HG03025 (cell line): Measurements from ENCODE around the gene ZNF746.
"Not testable (repeated sequence)": the region's sequence is repeated elsewhere in the genome, so short reads cannot be mapped to it uniquely, and the experiment has no call there.

Experiments
- ATAC-seq: cut with Tn5 transposase; IDR thresholded peaks from one replicate; pipeline ENCODE4 v1.9.1; 2021; ENCODE audit warnings: mild to moderate bottlenecking, moderate library complexity; ENCODE audit not compliant: unreplicated experiment, low FRiP score

Gene ZNF746

GRCh38 chr7:149497467-149498261 is at the start of gene ZNF746:
Gene ZNF746 (minus strand): TSS chr7:149497809. CDS start chr7:149497536, 273 bp downstream.
- ATAC-seq: peak; percentile 93

- ATAC-seq: no peak
Measured at GRCh38 chr7:149547126-149547525, 49.5 kb upstream of the ZNF746 start.

DNA sequence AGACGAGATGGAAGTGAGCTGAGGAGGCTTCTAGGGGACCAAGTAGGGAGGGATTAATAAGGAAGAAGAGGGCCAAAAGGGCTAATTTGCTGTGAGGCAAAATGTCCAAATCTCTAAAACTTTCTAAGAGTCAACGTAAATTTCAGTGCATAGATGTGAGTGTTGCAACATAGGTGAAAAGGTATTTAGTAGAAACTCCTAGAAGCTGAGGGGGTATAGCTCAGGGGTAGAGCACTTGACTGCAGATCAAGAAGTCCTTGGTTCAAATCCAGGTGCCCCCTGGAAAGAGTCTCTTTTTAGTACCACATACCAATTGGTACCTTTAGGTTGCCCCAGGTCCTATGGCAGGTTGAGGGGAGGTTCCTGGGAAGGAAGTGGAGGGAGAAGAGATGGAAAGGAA is 48.7 kb upstream of the ZNF746 start:
- ATAC-seq: no peak

DNA sequence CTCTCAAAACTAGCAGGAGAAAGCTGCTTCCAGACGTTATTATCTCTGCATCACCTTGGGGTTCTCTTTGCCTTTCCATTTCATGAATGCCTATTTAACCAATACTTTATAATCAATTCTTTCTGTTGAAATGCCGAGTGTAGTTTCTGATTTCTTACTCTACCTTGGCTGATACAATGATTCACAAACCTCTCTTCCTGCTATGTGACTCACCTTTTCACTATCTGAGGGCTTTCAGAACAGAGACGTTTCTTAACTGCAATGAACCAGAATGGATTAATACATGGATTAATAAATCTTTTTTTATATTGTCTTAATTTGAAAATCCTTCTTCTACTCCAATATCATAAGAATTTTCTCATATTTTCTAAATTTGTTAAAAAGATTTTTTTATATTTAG is 46.4 kb upstream of the ZNF746 start:
- ATAC-seq: no peak

DNA sequence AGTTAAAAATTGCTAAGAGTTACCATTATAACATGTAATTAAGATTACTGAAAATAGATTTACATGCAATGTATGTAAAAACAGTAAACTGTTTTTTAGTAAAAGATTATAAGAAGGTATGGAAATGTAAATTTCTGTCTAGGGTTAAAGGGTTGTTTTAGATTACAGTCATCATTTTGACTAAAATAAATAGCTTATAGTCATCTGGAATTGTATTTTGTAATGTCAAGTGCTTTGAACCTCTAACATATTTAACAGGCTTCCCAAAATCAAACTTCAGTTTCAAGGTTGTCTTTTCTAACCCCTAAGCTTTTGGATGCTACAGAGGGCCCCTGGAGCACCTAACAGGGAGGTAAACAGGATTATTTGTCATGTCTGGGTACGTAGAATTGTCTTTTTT is 35.0 kb upstream of the ZNF746 start:
- ATAC-seq: no peak

DNA sequence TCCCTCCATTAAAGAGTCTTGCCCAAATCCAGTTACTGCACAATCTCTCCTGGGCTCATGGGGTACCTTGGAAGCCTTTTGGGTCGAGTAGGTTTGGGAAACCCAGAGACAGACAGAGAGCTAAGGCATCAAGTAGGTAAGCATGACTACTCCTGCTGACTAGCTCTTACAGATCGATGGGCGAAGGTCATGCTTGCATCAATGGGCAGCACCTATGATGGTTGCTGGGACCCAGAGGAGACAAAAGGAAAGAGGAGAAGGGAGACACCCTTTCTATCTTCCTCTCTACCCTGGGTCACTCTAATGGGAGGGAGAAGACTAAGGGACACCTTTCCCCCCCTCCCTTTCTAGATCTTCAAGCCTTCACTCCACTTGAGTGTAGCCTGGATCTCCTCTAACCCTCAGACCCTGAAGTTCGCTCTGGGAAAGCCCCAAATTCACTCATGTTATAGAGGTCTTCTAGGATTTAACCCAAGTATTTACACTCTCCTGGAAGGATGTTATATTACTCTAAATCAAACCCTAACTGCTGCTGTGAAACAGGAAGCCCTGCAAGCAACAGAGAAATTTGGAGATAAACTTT is 31.6 kb upstream of the ZNF746 start:
- no peak for ATAC-seq

DNA sequence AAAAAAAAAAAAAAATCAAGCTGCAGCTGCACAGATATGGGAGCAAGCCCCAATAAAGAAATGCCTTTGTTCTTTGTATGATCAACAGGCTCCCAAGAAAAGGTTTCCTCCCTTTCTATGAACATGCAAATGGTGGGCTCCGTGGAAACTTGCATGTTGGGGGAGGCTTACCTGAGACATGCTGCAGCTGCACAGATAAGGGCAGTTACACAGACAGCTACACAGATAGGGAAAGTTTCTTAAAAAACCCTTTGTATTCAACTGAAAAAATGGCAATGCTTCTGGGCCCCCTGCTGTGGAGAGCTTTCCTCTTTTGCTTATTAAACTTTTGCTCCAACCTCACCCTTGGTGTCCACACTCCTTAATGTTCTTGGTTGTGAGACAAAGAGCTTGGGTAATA is 29.8 kb upstream of the ZNF746 start:
- no peak for ATAC-seq

- ATAC-seq: no peak
Measured at GRCh38 chr7:149525280-149525679, 27.7 kb upstream of the ZNF746 start.

GRCh38 chr7:149524394-149524793 is 26.8 kb upstream of the ZNF746 start:
- no peak for ATAC-seq

- no peak for ATAC-seq
Measured at GRCh38 chr7:149510248-149510647, 12.6 kb upstream of the ZNF746 start.

GRCh38 chr7:149509774-149510173 is 12.2 kb upstream of the ZNF746 start:
- no peak for ATAC-seq

- ATAC-seq: no peak
Measured at GRCh38 chr7:149505551-149505950, 7.9 kb upstream of the ZNF746 start.

GRCh38 chr7:149501651-149502050 is 4.0 kb upstream of the ZNF746 start:
- no peak for ATAC-seq

DNA sequence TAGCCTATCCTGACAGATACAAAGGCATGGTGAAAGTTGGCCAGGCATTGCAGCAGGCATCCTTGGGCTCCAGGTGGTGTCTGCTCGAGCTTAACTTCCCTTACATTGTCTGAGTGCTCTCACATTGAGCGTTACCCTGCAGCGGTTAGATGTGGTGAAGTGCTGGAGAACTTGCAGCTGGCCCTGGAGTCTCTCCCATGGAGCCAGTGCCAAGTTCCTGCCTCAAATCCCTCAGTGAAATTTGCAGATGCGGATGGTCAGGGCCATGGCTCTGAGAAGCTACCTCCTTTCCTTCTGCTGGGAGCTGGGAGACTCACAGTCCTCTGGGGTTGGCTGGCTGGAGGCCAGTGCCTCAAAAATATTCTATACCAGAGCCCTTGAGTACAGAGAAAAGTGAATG is 3.3 kb upstream of the ZNF746 start:
- no peak for ATAC-seq

GRCh38 chr7:149500201-149500600 is 2.6 kb upstream of the ZNF746 start:
- no peak for ATAC-seq

GRCh38 chr7:149498811-149499210 is 1.2 kb upstream of the ZNF746 start:
- no peak for ATAC-seq

GRCh38 chr7:149496642-149497391 is 792 bp downstream of the ZNF746 start:
- ATAC-seq: peak; percentile 37

DNA sequence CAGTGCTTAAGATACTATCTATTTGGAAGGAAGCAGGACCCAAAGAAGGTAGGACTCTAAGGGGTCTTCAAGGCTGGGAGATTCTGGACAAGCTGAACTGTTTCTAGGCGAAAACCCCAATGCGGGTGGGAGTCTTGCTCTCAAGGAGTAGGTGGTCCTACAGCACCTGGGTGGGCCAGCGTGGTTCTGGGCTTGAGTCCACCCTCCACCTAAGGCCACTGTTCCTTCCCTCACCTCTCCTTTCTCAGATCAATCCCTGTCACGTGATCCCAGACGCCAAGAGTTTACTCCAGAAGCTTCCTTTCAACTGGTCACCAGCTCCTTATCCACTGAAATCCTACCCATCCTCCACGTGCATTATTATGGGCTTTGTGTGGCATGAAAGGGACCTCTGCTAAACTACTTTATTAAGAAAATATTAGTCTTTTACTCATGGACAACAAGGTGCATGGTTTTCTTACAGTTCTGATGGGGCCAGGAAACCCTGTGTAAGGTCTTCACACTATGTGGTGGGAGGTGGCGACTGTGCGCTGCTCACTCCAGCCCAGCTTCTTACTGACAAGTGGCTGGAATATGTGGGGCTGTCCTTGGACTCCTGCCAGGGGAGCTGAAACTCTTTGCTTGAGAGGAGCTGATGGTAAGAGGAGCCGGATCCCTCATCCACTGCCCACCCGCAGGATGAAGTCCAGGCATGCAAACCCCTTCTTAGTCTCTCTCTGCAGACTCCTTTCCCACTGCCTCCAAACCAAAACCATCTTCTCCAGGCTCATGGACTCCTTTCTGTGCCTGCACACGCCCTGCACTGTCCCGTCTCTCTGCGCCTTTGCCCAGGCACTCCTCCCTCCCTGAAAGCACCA is 1.6 kb downstream of the ZNF746 start:
- no peak for ATAC-seq

DNA sequence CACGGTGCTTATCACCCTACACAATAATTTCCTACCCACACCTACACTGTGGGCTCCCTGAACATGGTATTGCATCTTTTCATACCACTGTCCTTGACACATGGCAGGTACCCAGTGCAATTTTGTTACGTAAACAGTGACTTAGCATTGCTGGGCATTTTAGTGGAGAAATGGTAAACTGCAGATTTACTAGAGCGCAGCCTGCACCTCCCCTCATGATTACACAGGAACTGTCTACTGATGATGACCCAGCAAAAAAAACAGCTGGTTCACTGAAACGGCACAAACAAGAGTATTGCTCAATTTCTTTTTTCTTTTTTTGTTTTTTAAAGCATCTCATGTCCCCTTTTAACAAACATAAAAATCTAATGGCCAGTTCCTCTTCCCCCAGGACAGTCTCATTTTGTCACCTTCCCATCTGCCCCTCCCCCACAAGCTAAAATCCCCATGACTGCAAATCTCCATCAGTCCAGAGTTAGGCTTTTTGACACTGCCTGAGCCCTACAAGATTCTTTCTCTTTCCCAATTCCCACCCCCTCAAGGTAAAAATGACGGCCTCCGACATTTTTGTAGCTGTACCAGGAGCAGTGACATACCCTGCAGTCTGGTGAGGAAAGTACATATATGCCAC is 2.8 kb downstream of the ZNF746 start:
- ATAC-seq: no peak

- not testable (repeated sequence) for ATAC-seq
Measured at GRCh38 chr7:149493975-149494374, 3.6 kb downstream of the ZNF746 start.
